CD4-positive, alpha-beta T cell treated with Interleukin-6 for 4 hours (primary cell): ENCODE data around the gene ICAM4.
A peak's percentile ranks its signal among the peaks of the same experiment; 100 is the strongest.
"Not testable (repeated sequence)": the region's sequence is repeated elsewhere in the genome, so short reads cannot be mapped to it uniquely, and the experiment has no call there.

Source experiments
- DNase-seq: peaks from one replicate; pipeline ENCODE4 v3.0.0-alpha.2; 2020; ENCODE audit warnings: mixed read lengths

The ICAM4 gene

GRCh38 chr19:10320602-10321416, 34.1 kb downstream of the ICAM4 start:
- no peak for DNase-seq

- no peak for DNase-seq
Measured at GRCh38 chr19:10321417-10321797, 34.7 kb downstream of the ICAM4 start.

DNA sequence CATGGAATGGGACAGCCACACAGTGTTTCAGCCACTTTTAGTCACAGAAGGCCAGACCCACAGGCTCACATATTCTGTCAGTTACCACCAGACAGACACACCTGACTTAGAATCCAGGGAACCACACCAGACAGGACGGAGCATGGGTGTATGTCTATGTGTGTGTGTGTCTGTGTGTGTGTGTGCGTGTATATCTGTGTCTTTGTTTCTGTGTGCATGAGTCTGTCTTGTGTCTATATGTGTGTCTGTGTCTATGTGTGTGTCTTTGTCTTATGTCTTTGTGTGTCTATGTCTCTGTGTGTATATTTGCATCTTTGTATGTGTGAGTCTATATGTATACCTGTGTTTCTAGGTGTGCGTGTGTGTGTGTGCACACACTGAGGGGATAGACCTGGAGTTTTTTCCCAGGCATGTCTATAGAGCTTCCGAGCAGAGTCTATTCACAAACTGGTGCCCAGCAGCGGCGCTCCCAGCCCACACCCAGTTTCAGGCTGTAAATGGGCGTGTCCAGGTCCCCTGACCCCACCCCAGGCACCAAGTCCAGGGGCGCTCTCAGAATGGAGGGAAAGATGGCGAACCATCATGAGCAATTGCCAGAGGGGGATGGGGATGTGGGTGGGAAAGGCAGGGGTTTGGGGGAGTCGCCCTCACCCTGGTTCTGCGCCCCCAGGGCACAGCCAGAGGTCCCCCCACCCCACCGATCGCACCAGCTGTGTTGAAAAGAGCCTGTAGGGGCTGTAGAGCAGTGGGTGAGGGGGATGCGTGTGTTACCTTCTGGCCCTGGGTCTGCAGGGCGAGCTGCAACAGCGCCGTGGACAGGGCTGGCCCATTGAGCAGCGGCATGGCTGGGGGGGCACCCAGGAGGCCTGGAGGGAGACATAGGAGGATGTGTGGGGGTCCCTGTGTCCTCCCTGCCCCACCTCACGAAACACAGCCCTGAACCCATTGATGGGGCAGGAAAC, 35.4 kb downstream of the ICAM4 start:
- no peak for DNase-seq

DNA sequence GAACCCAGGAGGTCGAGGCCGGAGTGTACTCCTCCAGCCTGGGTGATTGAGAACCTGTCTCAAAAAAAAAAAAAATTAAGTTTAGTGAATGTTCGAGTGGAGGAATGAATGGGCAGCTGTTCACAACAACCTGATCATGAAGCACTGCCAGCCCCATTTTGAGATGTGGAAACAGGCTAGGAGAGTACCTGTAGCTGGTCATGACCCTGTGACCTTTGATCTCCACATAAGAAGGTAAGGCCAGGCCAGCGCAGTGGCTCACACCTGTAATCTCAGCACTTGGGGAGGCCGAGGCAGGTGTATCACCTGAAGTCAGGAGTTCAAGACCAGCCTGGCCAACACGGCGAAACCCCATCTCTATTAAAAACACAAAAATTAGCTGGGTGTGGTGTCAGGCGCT, 39.0 kb downstream of the ICAM4 start:
- DNase-seq = no peak

GRCh38 chr19:10327793-10328192, 41.0 kb downstream of the ICAM4 start:
- no peak for DNase-seq

GRCh38 chr19:10328558-10329429, 42.0 kb downstream of the ICAM4 start:
- no peak for DNase-seq

GRCh38 chr19:10329555-10329954, 42.8 kb downstream of the ICAM4 start:
- DNase-seq = no peak

DNA sequence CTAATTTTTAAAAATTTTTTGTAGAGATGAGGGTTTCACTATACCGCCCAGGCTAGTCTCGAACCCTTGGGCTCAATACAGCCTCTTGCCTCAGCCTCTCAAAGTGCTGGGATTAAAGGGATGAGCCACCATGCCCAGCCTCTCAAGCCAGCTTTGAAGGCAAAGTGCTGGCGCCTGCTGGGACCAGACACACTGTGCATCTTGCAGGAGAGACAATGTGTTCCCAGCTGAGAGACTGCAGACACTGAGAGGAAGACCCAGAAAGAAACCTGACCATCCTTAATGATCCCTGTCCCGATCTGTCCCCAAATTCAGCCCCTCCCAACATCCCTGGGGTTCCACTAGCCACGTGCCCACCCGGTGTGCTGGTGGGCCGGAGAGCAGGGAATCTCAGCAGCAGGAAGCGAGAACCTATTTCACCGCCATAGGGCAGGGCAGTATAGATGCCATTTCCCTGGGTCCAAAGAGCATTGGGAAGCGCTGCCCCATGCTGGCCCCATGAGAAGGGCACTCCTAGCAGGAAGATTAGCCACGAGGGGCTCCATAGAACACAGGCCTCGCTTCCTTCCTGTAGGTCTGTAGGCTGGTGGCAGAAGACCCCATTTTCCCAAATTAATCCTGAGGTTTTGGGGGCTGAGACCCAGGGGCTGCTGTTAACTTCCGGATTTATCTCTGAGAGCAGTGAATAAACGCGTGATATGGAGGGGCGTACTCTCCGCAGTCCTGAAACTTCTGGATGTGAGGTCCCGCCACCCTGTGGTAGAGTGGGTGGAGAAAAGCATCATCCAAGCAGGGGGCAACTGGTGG, 45.6 kb downstream of the ICAM4 start:
- DNase-seq = no peak

GRCh38 chr19:10332965-10333757, 46.4 kb downstream of the ICAM4 start, which contains the start of gene RAVER1:
TSS of gene RAVER1 (minus strand) at chr19:10333529. CDS start at chr19:10333507, 22 bp downstream.
- DNase-seq = peak; percentile 99

- peak; percentile 12 for DNase-seq
Measured at GRCh38 chr19:10333758-10334587, 47.2 kb downstream of the ICAM4 start.

DNA sequence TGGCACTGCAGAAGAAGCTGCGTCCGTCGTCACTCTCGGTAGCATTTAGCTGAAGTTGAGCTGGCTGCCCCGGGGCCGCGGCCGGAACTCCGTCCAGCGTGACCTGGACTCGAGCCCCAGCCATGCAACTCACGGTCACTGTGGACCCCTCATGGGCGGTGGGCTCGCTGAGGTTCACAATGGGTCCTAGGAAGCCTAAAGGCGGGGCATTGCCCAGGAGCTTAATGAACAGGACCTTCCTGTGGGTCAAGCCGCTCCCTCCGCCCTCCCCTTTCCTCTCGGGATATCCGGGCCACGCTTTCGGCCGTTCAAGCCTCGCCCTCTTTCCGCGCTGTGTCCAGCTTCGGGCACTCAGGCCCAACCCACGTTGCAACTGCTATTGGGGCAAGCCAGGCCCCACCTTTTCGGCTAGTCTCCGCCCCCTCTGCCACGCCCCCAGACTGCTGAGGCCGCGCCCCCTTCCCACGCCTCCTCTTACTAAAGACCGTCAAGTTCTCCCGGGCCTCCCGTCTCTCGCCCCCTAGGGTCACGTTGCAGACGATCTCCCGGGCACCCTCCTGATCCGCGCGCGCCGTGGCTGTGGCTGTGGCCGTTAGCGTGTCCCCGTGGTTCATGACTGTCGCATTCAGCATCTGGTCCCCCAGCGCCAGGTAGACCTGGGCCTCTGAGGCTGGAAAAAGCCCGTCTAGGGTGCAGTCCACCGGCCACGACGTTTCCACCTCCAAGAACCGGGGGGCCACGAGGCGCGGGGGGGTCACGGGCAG, 48.0 kb downstream of the ICAM4 start:
- DNase-seq = no peak

DNA sequence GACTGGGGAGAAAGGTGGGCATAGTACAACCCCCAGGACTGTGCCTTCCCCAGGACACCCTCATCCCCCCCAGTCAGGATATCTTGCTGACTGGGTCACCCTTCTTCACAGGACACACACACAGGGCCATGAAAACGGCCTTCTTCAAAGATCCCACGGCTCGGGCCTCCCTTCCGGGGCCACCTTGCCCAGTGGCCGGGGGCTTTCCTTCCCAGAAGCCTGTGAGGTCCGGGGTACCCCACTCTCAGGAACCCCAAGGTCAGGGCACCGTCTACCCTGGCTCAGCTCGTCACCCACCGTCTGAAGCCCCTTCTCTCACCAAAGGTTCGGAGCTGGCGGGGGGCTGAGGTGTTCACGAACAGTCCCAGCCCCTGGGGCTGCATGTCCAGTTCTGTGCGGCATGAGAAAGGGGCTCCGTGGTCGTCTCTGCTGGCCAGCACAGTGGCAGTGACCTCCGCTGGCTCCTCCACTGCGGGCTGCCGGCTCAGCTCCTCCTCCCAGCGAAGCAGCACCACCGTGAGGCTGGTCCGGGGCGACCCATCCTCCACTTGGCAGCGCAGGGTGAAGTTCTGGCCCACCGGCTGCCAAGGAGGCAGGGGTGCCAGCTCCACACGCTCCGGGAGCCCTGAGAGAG, 48.7 kb downstream of the ICAM4 start:
- DNase-seq = no peak

GRCh38 chr19:10336725-10337124, 50.0 kb downstream of the ICAM4 start:
- not testable (repeated sequence) for DNase-seq
